IPS-NIHi7 (cell line): ENCODE data around the gene STT3A.

Source experiments
- DNase-seq: peaks from one replicate; pipeline ENCODE4 v3.0.0; 2012; ENCODE audit warnings: mixed read lengths; ENCODE audit errors: extremely low spot score

STT3A gene

DNA sequence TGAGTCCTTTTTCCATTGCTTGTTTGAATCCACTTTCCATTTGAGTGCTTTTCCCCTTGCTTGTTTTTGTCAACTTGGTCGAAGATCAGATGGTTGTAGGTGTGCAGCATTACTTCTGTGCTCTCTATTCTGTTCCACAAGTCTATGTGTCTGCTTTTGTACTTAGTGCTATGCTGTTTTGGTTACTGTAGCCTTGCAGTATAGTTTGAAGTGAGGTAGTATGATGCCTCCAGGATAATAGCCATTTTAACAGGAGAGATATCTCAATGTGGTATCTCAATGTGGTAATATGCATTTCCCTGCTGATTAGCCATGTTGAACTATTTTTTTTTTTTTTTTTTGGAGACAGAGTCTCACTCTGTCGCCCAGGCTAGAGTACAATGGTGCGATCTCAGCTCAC, 71.3 kb downstream of the STT3A start:
- no peak for DNase-seq

DNA sequence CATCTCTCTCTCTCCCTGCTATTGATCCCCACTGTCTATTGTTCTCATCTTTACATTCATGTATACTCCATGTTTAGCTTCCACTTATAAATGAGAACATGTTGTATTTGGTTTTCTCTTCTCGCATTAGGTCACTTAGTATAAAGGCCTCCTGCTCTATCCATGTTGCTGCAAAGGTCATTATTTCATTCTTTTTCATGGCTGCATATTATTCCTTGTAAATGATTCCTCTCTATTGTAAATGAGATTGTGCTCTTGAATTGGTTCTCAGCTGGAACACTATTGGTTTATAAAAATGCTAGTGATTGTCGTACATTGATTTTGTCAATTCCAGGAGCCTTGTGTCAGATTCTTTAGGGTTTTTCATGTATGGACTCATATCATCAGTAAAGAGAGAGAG, 74.5 kb downstream of the STT3A start:
- DNase-seq = no peak

DNA sequence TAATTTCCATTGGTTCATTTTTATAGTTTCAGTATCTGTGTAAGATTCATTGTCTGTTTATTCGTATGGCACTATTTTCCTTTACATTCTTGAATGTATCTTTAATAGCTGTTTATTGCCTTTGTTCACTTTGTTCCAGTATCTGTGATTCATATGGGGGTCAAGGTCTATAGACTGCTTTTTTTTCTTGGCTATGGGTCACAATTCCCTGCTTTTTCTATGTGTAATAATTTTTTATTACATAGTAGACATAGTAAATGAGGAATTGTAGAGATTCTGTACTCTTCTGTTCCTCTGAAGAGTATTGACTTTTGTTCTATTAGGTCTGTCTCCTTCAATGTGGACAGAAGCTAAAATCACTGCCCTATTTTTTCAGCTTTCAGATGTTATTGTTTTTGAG, 77.5 kb downstream of the STT3A start:
- no peak for DNase-seq

DNA sequence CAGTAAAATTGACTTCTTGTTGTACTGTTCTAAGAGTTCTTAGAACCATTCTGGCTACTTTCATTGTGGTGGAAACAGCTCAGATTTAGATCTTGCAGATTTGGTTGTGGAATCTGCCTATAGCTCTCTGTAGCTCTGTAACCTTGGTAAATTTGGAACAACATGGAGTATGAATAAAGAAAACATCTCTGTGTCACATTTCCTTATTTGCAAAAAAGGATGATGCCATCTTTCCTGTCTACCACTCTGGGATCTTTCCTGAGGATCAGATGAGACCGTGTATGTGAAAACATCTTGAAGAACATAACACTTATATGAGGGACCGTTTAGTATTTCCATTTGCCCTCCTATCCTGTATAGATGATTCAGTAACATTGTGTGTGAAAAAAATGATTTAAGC, 78.9 kb downstream of the STT3A start:
- no peak for DNase-seq
